Calu3 (cell line): Measurements from ENCODE around the gene UFD1. TPM values are rescaled to one million over a fixed set of nuclear protein-coding genes. Genes with fewer than 3 reads are reported as not detected.
"Not testable (repeated sequence)": the region's sequence is repeated elsewhere in the genome, so short reads cannot be mapped to it uniquely, and the experiment has no call there.

Experiments
- BruUV-seq: library from RNA; stranded (reverse); fragments of 400-500 nt; replicated peaks from 2 replicates; lab custom pipeline; 2021; lab: Mats Ljungman, UMichigan
- CTCF ChIA-PET: fragments of 300-600 bp; sonication (Branson Sonifier 250); formaldehyde crosslinking; loops from one replicate; lab custom pipeline; 2022; ENCODE audit warnings: antibody characterized with exemption; lab: Charles Lee
- DNase-seq: peaks from one replicate; pipeline ENCODE4 v3.0.0; 2022
- H3K27ac Mint-ChIP-seq: one replicate; pipeline ENCODE4 v1.8.0; 2022; ENCODE audit warnings: mixed read lengths; ENCODE audit not compliant: unreplicated experiment
- H3K27me3 Mint-ChIP-seq: one replicate; pipeline ENCODE4 v1.8.0; 2022; ENCODE audit warnings: mixed read lengths; ENCODE audit not compliant: unreplicated experiment
- H3K36me3 Mint-ChIP-seq: one replicate; pipeline ENCODE4 v1.8.0; 2022; ENCODE audit warnings: mild to moderate bottlenecking, moderate library complexity, mixed read lengths; ENCODE audit not compliant: insufficient read depth, unreplicated experiment
- H3K4me1 Mint-ChIP-seq: one replicate; pipeline ENCODE4 v1.8.0; 2022; ENCODE audit warnings: mild to moderate bottlenecking, low read depth, mixed read lengths; ENCODE audit not compliant: unreplicated experiment
- H3K4me3 Mint-ChIP-seq: one replicate; pipeline ENCODE4 v1.8.0; 2022; ENCODE audit warnings: mild to moderate bottlenecking, low read depth, moderate library complexity, mixed read lengths; ENCODE audit not compliant: unreplicated experiment
- H3K9me3 Mint-ChIP-seq: one replicate; pipeline ENCODE4 v1.8.0; 2022; ENCODE audit warnings: low read depth, mixed read lengths; ENCODE audit not compliant: unreplicated experiment
- intact Hi-C: fragments of 100-400 bp; cut with micrococcal nuclease; formaldehyde crosslinking; loops from one replicate; pipeline ENCODE4 v1.10.0; 2022; ENCODE audit not compliant: unreplicated experiment
- total RNA-seq: library from RNA; stranded (reverse); gene quantifications from 2 replicates; pipeline ENCODE4 v1.2.3, GENCODE V29; 2022
- TF ChIP-seq, protein P1 (sequence below): fragments of 200-600 bp; IDR thresholded peaks from one replicate; pipeline ENCODE4 v1.8.0; 2022; ENCODE audit warnings: antibody characterized with exemption; ENCODE audit not compliant: unreplicated experiment

The UFD1 gene
- total RNA-seq, 1 experiment from 2014 or later, result 95.7 TPM

DNA sequence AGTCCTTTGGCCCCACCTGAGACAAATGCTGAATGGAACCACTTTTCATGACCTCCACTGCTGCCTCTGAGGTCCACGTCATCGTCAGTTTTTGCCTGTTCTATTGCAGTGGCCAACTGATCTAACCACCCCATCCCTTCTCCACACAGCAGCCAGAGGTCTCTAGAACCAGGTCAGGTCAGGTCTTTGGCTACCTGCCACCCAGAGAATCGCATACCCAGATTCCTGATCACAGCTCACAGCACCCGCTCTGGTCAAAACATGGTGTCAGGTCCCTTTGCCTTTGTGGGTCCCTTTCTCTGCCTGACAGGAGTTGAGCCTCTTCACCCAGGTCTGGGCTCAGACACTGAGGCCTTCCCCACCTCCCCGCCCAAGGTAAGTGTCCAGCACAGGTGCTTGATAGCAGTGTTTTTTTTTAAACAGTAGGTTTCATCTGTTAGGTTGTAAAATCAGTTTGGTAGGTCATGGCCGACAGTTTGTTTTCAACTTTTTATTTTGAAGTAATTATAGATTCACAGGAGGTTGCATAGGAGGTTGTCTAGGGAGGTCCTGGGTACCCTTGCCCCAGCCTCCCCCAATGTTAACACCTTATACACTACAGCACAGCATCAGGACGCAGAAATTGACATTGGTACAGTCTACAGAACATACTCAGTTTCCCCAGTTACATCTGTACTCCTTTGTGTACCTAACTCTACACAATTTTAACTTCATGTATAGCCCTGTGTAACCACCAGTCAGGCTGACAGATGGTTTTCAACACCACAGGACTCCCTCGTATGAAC is 38.4 kb downstream of the UFD1 start:
- Mint-ChIP-seq H3K9me3 (no peaks in the 10 kb centered on the region), H3K4me1 (no peaks in the 10 kb centered on the region), H3K27ac (no peak overlapping the region), H3K4me3 (no peak overlapping the region), H3K36me3 (peaks cover 10% of the 10 kb centered on the region), H3K27me3 (no peaks in the 10 kb centered on the region)
- no peak for DNase-seq
- intact Hi-C loops, result no loop called here
- no TSS peak for BruUV-seq
- TF ChIP-seq, protein P1, sequence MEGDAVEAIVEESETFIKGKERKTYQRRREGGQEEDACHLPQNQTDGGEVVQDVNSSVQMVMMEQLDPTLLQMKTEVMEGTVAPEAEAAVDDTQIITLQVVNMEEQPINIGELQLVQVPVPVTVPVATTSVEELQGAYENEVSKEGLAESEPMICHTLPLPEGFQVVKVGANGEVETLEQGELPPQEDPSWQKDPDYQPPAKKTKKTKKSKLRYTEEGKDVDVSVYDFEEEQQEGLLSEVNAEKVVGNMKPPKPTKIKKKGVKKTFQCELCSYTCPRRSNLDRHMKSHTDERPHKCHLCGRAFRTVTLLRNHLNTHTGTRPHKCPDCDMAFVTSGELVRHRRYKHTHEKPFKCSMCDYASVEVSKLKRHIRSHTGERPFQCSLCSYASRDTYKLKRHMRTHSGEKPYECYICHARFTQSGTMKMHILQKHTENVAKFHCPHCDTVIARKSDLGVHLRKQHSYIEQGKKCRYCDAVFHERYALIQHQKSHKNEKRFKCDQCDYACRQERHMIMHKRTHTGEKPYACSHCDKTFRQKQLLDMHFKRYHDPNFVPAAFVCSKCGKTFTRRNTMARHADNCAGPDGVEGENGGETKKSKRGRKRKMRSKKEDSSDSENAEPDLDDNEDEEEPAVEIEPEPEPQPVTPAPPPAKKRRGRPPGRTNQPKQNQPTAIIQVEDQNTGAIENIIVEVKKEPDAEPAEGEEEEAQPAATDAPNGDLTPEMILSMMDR, result no peak
- CTCF ChIA-PET, result no interaction called here

DNA sequence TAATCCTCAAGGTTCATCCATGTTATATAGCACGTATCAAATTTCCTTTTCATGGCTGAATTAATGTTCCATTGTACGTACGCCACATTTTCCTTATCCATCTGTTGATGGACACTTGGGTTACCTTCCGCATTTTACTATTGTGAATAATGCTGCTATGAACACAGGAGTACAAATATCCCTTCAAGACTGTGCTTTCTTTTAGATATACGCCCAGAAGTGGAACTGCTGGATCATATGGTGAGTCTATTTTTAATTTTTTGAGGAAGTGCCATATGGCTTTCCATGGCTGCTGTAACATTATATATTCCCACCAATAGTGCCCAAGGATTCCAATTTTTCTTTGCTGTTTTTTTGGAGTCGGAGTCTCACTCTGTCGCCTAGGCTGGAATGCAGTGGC is 40.7 kb downstream of the UFD1 start:
- Mint-ChIP-seq H3K27ac (no peak overlapping the region), H3K9me3 (no peaks in the 10 kb centered on the region), H3K36me3 (peaks cover 25% of the 10 kb centered on the region), H3K27me3 (no peaks in the 10 kb centered on the region), H3K4me3 (no peak overlapping the region), H3K4me1 (no peaks in the 10 kb centered on the region)
- intact Hi-C loops, result no loop called here
- no TSS peak for BruUV-seq
- TF ChIP-seq, protein P1, result no peak
- CTCF ChIA-PET, result interaction anchor here (0.7 kb wide), 1 partner anchor 73 kb away, joined by 8 read pairs; no protein-coding TSS in a partner anchor
- no peak for DNase-seq

DNA sequence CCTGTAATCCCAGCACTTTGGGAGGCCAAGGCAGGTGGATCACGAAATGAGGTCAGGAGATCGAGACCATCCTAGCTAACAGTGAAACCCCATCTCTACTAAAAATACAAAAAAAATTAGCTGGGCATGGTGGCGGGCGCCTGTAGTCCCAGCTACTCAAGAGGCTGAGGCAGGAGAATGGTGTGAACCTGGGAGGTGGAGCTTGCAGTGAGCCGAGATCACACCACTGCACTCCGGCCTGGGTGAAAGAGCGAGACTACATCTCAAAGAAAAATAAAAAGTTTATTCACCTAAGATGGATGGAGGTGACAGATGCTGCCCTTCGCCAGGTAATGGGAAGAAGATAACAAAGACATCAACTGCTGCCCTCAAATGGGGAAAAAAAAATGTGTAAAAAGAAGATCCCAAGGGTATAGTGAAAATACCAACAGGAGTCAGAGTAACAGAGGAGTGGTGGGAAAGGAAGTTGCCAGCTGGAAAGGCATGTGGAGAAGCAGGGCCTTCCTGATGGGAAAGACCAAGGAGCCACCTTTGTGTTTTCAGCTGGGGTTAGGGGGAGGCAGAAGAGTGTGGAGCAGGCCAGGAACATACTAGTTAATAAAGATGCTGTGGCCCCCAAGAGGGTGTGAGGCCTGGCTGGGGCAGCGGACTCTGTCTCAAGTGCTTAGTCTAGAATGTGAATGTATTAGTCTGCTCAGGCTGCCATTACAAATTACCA is 42.4 kb downstream of the UFD1 start:
- BruUV-seq, H3K4me1 Mint-ChIP-seq, H3K4me3 Mint-ChIP-seq, CTCF ChIA-PET, DNase-seq, H3K27me3 Mint-ChIP-seq, H3K27ac Mint-ChIP-seq, intact Hi-C loops, H3K9me3 Mint-ChIP-seq: not testable (repeated sequence)
- H3K36me3 Mint-ChIP-seq, result peaks cover 42% of the 10 kb centered on the region

DNA sequence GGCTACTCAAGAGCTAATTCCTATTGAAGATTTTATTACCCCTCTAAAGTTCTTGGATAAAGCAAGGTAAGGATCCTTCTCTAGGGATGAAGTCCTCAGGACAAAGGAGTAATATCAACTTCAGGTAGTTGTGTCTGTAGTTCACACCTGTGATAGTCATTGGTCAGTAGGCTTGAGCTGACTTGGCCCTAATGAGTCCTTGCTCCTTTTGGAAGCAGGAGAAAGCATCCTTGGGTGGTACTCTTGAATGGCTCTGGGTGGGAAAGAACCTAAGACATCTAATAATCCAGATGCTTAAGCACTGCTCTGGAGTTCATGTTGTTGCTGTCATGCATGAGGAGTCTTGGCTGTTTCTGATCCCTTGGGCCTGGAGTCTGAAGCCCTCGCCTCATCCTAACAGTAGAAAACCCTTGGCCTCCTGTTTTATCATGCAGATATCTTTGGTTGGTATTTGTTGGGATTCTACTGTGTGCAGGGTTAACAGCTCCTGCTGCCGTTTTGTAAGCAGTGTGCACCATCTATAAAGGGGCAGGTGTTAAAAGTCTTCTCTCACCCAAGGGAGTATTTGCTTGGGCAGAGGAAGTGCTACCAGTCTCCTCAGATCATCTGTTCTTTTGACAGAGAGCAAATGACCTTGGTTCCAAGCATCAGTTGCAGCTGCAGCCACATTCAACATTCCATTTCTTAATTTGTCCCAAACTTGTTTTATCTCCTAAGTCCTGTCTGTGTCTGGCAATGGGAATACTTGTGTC is 44.0 kb downstream of the UFD1 start:
- H3K36me3 Mint-ChIP-seq, result peaks cover 58% of the 10 kb centered on the region
- H3K4me3 Mint-ChIP-seq, result no peak overlapping the region
- no TSS peak for BruUV-seq
- CTCF ChIA-PET, result no interaction called here
- peaks cover 7% of the 10 kb centered on the region for H3K4me1 Mint-ChIP-seq
- DNase-seq, result no peak
- H3K27me3 Mint-ChIP-seq, result no peaks in the 10 kb centered on the region
- no peak overlapping the region for H3K27ac Mint-ChIP-seq
- TF ChIP-seq, protein P1, result no peak
- intact Hi-C loops, result no loop called here
- no peaks in the 10 kb centered on the region for H3K9me3 Mint-ChIP-seq
